VCaP (cell line): ENCODE results near the gene TCHHL1.

Source experiments
- H3K27ac ChIP-seq: fragments of 450-650 bp; 2 replicates; pipeline ENCODE4 v1.5.1; 2017
- TF ChIP-seq, protein P1 (sequence below): fragments of 450-650 bp; conservative IDR thresholded peaks from 2 replicates; pipeline ENCODE4 v1.5.1; 2017; ENCODE audit warnings: mild to moderate bottlenecking, moderate library complexity

Gene TCHHL1

DNA sequence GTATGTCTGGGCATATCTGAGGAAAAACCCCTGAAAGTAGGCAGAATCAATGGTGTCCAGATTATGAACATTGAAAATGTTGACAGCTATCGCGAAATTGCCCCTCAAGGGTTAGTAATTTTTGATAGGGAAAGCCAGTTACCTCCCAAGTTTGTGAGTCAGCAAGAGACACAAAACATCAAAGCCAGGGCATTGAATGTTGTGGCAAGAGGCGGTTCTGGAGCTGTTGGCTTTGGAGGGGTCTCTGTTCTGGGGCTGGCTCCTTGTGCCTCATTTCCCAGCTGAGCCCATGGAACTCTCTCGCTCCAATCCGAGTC lies 41.5 kb downstream of the TCHHL1 start:
- TF ChIP-seq, protein P1, sequence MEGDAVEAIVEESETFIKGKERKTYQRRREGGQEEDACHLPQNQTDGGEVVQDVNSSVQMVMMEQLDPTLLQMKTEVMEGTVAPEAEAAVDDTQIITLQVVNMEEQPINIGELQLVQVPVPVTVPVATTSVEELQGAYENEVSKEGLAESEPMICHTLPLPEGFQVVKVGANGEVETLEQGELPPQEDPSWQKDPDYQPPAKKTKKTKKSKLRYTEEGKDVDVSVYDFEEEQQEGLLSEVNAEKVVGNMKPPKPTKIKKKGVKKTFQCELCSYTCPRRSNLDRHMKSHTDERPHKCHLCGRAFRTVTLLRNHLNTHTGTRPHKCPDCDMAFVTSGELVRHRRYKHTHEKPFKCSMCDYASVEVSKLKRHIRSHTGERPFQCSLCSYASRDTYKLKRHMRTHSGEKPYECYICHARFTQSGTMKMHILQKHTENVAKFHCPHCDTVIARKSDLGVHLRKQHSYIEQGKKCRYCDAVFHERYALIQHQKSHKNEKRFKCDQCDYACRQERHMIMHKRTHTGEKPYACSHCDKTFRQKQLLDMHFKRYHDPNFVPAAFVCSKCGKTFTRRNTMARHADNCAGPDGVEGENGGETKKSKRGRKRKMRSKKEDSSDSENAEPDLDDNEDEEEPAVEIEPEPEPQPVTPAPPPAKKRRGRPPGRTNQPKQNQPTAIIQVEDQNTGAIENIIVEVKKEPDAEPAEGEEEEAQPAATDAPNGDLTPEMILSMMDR: no peak
- peak overlapping the region; percentile 98 for H3K27ac ChIP-seq

DNA sequence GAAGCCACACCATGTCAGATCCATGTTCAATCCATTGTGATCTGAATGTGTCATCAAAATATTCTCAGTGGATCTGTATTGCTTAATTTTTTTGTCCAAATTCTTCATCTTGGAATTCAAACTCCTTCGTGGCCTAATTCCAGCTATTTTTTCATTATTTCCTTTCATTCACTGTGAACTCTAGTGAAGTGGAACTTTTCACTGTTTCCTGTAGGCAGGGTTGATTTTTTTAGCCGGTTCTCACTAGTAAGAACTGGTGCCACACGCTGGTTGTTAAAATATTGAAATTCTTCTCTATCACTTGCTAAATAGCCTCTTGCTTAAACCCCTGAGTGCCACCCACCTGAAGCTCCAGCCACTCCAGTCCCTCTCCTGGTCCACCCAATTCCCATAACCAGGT lies 44.5 kb downstream of the TCHHL1 start:
- TF ChIP-seq, protein P1: no peak
- H3K27ac ChIP-seq: no peak overlapping the region

DNA sequence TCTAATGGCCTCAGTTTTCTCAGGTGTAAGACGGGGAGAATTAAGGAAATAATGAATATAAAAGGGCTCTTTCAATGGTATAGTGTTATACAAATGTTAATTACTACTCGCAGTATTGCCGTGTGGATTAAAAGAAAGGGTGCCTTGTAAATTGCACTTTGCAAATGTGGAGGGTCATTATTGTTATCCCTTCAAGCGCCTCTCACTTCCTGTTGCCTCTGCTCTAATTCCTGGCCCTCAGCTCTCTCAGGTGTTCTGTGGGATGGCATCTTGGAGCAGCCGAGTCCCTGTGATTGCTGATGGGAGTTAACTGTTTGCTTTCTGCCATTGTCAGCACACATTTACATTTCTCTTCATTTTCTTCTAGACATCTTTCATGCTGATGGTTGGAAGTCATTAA lies 45.0 kb downstream of the TCHHL1 start:
- no peak overlapping the region for H3K27ac ChIP-seq
- TF ChIP-seq, protein P1: no peak

DNA sequence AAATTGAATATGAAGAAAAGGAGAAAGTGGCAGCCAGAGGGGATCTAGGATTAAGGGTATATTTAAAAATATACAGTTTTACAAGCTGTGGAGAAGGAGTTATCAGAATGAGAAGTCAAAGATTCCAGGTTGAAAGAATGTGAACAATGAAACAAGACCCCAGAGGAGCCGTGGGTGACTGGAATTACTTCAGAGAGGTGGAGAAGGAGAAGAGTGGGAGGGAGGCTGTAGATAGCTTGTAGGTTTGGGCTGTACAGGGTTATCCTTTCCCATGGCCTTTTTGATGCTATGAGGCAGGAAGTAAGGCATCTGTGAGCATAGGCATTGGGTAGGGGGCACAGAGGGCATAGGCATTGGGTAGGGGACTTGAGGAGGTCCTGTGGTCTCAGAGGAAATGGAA lies 46.8 kb downstream of the TCHHL1 start:
- TF ChIP-seq, protein P1: no peak
- no peak overlapping the region for H3K27ac ChIP-seq

DNA sequence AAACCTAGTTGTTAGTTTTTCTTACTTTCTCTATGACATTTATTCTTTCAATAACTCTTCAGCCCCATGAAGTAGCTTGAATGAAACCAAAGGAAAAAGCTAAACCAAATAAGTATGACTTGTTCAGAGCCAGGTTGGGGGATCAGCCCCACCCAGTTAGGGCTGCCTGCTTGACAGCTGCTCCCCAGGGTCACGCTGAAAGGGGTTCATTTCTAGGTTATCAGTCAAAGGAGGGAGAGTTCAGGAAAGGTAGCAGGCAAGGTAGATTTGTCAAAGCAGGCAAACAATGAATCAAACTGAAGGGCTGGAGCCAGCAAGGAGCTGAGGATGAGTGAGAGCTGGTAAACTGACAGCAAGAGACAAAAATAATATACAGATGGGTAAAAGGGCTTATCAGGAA lies 49.0 kb downstream of the TCHHL1 start:
- H3K27ac ChIP-seq: no peak overlapping the region
- TF ChIP-seq, protein P1: no peak

DNA sequence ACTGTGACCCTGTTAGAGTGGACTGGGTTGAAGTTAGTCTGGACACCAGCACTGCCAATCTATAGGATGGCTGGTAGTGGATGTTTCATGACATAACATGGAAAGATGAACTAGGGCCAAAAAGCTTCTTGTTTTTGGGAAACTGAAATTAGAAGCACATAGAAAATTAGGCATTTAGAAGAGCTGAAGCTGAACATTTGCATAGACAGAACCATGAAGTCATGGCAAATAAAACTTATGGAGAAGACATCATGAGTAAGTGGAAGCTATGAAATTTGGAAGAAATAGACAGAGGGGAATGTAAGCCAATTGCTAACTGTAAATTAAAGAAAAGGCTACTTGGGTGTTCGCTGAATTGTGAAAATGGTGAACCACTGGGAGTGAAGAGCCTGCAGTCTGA lies 49.4 kb downstream of the TCHHL1 start:
- TF ChIP-seq, protein P1: no peak
- H3K27ac ChIP-seq: no peak overlapping the region

DNA sequence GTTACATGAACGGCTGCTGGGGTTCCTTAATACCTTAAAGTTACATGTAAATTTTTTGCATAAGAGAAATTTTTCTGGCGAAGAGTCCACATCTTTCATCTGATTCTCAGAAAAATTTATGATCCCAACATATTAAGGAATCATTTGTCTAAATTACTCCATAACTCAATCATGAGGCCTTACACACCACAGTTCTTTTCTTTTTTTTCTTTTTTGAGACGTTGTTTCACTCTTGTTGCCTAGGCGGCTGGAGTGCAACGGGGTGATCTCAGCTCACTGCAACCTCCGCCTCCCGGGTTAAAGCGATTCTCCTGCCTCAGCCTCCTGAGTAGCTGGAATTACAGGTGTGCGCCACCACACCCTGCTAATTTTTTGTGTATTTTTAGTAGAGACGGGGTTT lies 50.0 kb downstream of the TCHHL1 start:
- no peak overlapping the region for H3K27ac ChIP-seq

More for the DNA sequence above, 50.0 kb downstream of the TCHHL1 start:
- TF ChIP-seq, protein P1: no peak
